ENCODE measurements around the gene ASXL1. TPM values are rescaled to one million over a fixed set of nuclear protein-coding genes. Genes with fewer than 3 reads are reported as not detected.

The ASXL1 gene
- polyA plus RNA-seq, 1 donor (not counting 4 experiments of a cell fraction or from before 2014, with no cell fraction given), result 20.0 TPM

DNA sequence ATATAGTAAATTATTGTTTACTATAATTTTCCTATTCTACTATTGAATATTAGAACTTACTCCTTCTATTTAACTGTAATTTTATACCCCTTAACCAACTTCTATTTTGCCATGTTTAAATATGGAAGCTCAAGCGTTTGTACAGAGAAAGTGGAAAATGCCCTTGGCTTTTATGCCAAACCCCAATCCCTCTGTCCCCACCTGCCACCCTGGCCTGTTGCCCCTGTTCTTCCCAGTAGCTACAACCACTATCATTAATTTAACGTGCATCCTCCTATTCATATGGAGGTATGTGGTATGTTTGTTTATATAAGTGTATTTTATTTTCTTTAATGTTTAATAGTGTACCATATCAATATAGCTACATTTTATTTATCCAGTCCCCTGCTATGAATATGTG, 58.1 kb downstream of the ASXL1 start:
- no peak for TF ChIP-seq EZH2 (IDR thresholded peaks at IDR 0.05; ENCODE audit: low read length)
- TF ChIP-seq, protein P1, sequence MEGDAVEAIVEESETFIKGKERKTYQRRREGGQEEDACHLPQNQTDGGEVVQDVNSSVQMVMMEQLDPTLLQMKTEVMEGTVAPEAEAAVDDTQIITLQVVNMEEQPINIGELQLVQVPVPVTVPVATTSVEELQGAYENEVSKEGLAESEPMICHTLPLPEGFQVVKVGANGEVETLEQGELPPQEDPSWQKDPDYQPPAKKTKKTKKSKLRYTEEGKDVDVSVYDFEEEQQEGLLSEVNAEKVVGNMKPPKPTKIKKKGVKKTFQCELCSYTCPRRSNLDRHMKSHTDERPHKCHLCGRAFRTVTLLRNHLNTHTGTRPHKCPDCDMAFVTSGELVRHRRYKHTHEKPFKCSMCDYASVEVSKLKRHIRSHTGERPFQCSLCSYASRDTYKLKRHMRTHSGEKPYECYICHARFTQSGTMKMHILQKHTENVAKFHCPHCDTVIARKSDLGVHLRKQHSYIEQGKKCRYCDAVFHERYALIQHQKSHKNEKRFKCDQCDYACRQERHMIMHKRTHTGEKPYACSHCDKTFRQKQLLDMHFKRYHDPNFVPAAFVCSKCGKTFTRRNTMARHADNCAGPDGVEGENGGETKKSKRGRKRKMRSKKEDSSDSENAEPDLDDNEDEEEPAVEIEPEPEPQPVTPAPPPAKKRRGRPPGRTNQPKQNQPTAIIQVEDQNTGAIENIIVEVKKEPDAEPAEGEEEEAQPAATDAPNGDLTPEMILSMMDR (optimal IDR thresholded peaks at IDR 0.05 in 1 of 3, IDR thresholded peaks at IDR 0.05 in 1 of 3, conservative IDR thresholded peaks at IDR 0.05 in 1 of 3; ENCODE audit: extremely low read depth in 1 of 3, insufficient read depth in 2 of 3, low read length in 3 of 3), result no peak
- Histone ChIP-seq H3K9me3 (ENCODE audit: control insufficient read depth, low read depth, low read length) (no peaks in the 10 kb centered on the region), H3K4me2 (ENCODE audit: control insufficient read depth, extremely low read depth, insufficient read depth, low read depth, low read length) (no peak overlapping the region), H3K9ac (ENCODE audit: control insufficient read depth, extremely low read depth, insufficient read depth, low read length) (no peak overlapping the region), H3K4me3 (ENCODE audit: control insufficient read depth in 2 of 3, extremely low read depth in 1 of 3, insufficient read depth in 2 of 3, low read depth in 1 of 3, low read length in 3 of 3) (no peak overlapping the region), H3K27me3 (ENCODE audit: control insufficient read depth, extremely low read depth, insufficient read depth, low read length) (no peaks in the 10 kb centered on the region), H3K4me1 (ENCODE audit: control insufficient read depth, extremely low read depth, insufficient read depth, low read length) (no peaks in the 10 kb centered on the region), H3K79me2 (ENCODE audit: control insufficient read depth, insufficient read depth, low read length) (peaks cover 21% of the 10 kb centered on the region), H3K27ac (ENCODE audit: control insufficient read depth, insufficient read depth, low read length) (no peak overlapping the region), H3K9me1 (ENCODE audit: control insufficient read depth, extremely low read depth, insufficient read depth, low read length) (no peaks in the 10 kb centered on the region), H4K20me1 (ENCODE audit: control insufficient read depth, extremely low read depth, insufficient read depth, low read length) (no peaks in the 10 kb centered on the region), H2AFZ (ENCODE audit: control insufficient read depth, low read length) (no peak overlapping the region), H3K36me3 (ENCODE audit: control insufficient read depth in 2 of 2, extremely low read depth in 1 of 2, insufficient read depth in 2 of 2, low read length in 2 of 2) (no peaks in the 10 kb centered on the region)
- dilution Hi-C loops (cut with MboI; ENCODE audit: extremely low pct_ligation_motif_present, low sequenced_read_pairs), result no loop called here
- FAIRE-seq (no peak), DNase-seq (ENCODE audit: low read depth, low spot score) (no peak)

DNA sequence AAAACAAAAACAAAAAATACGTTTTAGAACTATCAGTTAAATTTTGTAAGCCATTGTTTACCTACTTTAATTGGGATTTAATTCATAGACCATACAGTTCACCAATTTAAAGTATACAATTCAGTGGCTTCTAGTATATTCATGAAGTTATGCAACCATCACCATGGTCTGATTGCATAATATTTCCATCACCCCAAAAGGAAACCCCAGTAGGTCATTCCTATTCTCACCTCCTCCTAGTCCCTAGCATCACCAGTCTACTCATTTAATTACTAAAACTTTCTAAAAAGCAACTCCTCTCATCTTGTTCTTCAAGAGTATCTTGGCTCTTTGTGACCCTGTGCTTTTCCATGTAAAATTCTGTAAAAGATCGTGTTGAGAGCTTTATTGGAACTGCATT, 60.2 kb downstream of the ASXL1 start:
- Histone ChIP-seq H3K9ac (ENCODE audit: control insufficient read depth, extremely low read depth, insufficient read depth, low read length) (no peak overlapping the region), H2AFZ (ENCODE audit: control insufficient read depth, low read length) (no peak overlapping the region), H3K4me3 (ENCODE audit: control insufficient read depth in 2 of 3, extremely low read depth in 1 of 3, insufficient read depth in 2 of 3, low read depth in 1 of 3, low read length in 3 of 3) (no peak overlapping the region), H3K9me1 (ENCODE audit: control insufficient read depth, extremely low read depth, insufficient read depth, low read length) (no peaks in the 10 kb centered on the region), H3K27me3 (ENCODE audit: control insufficient read depth, extremely low read depth, insufficient read depth, low read length) (no peaks in the 10 kb centered on the region), H3K27ac (ENCODE audit: control insufficient read depth, insufficient read depth, low read length) (no peak overlapping the region), H3K4me2 (ENCODE audit: control insufficient read depth, extremely low read depth, insufficient read depth, low read depth, low read length) (no peak overlapping the region), H4K20me1 (ENCODE audit: control insufficient read depth, extremely low read depth, insufficient read depth, low read length) (no peaks in the 10 kb centered on the region), H3K36me3 (ENCODE audit: control insufficient read depth in 2 of 2, extremely low read depth in 1 of 2, insufficient read depth in 2 of 2, low read length in 2 of 2) (no peaks in the 10 kb centered on the region), H3K4me1 (ENCODE audit: control insufficient read depth, extremely low read depth, insufficient read depth, low read length) (no peaks in the 10 kb centered on the region), H3K9me3 (ENCODE audit: control insufficient read depth, low read depth, low read length) (no peaks in the 10 kb centered on the region), H3K79me2 (ENCODE audit: control insufficient read depth, insufficient read depth, low read length) (peaks cover 21% of the 10 kb centered on the region)
- dilution Hi-C loops (cut with MboI; ENCODE audit: extremely low pct_ligation_motif_present, low sequenced_read_pairs), result no loop called here
- FAIRE-seq (no peak), DNase-seq (ENCODE audit: low read depth, low spot score) (no peak)
- no peak for TF ChIP-seq EZH2 (IDR thresholded peaks at IDR 0.05; ENCODE audit: low read length)
- TF ChIP-seq, protein P1 (optimal IDR thresholded peaks at IDR 0.05 in 1 of 3, IDR thresholded peaks at IDR 0.05 in 1 of 3, conservative IDR thresholded peaks at IDR 0.05 in 1 of 3; ENCODE audit: extremely low read depth in 1 of 3, insufficient read depth in 2 of 3, low read length in 3 of 3), result no peak

Measured in keratinocyte (primary cell).